ENCODE measurements around the gene FAP. TPM values are rescaled to one million over a fixed set of nuclear protein-coding genes. Genes with fewer than 3 reads are reported as not detected.

The FAP gene
- total and polyA plus RNA-seq, 9 of the 15 experiments (the other 6 are each of a cell fraction or from before 2014, with no cell fraction given), result not detected

DNA sequence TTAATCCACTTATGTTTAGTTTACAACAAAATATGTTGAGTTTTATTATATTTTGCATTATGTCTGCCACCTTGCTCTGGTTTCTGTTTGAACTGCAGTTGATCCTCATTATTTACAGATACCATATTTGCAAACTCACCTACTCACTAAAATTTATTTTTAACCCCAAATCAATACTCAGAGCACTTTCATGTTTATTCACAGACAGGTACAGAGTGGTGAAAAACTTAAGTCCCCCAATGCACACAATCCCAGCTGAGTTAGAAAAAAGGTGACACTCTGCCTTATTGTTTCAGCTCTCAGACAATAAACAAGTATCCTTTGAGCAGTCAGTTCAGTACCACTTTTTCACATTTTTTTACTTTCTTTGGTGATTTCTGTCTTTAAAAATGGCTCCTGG is 104.9 kb downstream of the FAP start:
- POLR2A ChIA-PET, result no interaction called here
- Histone ChIP-seq H3K4me3 (no peak overlapping the region), H2AFZ (ENCODE audit: low read depth, low read length) (no peak overlapping the region), H4K20me1 (replicated peaks; ENCODE audit: control insufficient read depth, insufficient read depth, low read length) (no peaks in the 10 kb centered on the region), H3K4me2 (ENCODE audit: insufficient read depth, low read length) (no peak overlapping the region), H3K9me1 (ENCODE audit: control insufficient read depth, insufficient read depth, low read length) (no peaks in the 10 kb centered on the region), H3K4me1 (replicated peaks in 1 of 2; ENCODE audit: control insufficient read depth in 2 of 2, insufficient read depth in 2 of 2, low read length in 2 of 2) (no peaks in the 10 kb centered on the region), H3K9me3 (replicated peaks; ENCODE audit: control insufficient read depth, insufficient read depth, low read depth, low read length) (no peaks in the 10 kb centered on the region), H3K27ac (ENCODE audit: extremely low read depth, low read depth, low read length) (no peak overlapping the region), H3K27me3 (ENCODE audit: control insufficient read depth in 2 of 2, insufficient read depth in 2 of 2, low read length in 2 of 2) (no peaks in the 10 kb centered on the region), H3K36me3 (ENCODE audit: control insufficient read depth, insufficient read depth, low read length) (no peaks in the 10 kb centered on the region), H3K9ac (ENCODE audit: insufficient read depth in 1 of 2, low read depth in 2 of 2, low read length in 2 of 2) (no peak overlapping the region), H3K79me2 (ENCODE audit: control insufficient read depth, insufficient read depth, low read length) (no peaks in the 10 kb centered on the region)
- in situ Hi-C loops (cut with MboI), result loop anchor here (25.0 kb wide), 1 partner anchor 876 kb away; no protein-coding TSS in a partner anchor
- intact Hi-C loops (cut with micrococcal nuclease), result no loop called here
- CTCF ChIA-PET (ENCODE audit: low intra/inter-chr PET ratio), result no interaction called here
- TF ChIP-seq, protein P1, sequence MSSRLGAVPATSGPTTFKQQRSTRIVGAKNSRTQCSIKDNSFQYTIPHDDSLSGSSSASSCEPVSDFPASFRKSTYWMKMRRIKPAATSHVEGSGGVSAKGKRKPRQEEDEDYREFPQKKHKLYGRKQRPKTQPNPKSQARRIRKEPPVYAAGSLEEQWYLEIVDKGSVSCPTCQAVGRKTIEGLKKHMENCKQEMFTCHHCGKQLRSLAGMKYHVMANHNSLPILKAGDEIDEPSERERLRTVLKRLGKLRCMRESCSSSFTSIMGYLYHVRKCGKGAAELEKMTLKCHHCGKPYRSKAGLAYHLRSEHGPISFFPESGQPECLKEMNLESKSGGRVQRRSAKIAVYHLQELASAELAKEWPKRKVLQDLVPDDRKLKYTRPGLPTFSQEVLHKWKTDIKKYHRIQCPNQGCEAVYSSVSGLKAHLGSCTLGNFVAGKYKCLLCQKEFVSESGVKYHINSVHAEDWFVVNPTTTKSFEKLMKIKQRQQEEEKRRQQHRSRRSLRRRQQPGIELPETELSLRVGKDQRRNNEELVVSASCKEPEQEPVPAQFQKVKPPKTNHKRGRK (tag; IDR thresholded peaks at IDR 0.05), result no peak
- TF ChIP-seq BHLHE40 (IDR thresholded peaks at IDR 0.05; ENCODE audit: low read length), result no peak
- TF ChIP-seq, protein P2, sequence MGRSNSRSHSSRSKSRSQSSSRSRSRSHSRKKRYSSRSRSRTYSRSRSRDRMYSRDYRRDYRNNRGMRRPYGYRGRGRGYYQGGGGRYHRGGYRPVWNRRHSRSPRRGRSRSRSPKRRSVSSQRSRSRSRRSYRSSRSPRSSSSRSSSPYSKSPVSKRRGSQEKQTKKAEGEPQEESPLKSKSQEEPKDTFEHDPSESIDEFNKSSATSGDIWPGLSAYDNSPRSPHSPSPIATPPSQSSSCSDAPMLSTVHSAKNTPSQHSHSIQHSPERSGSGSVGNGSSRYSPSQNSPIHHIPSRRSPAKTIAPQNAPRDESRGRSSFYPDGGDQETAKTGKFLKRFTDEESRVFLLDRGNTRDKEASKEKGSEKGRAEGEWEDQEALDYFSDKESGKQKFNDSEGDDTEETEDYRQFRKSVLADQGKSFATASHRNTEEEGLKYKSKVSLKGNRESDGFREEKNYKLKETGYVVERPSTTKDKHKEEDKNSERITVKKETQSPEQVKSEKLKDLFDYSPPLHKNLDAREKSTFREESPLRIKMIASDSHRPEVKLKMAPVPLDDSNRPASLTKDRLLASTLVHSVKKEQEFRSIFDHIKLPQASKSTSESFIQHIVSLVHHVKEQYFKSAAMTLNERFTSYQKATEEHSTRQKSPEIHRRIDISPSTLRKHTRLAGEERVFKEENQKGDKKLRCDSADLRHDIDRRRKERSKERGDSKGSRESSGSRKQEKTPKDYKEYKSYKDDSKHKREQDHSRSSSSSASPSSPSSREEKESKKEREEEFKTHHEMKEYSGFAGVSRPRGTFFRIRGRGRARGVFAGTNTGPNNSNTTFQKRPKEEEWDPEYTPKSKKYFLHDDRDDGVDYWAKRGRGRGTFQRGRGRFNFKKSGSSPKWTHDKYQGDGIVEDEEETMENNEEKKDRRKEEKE (IDR thresholded peaks at IDR 0.05; ENCODE audit: borderline replicate concordance in 1 of 2, control insufficient read depth in 1 of 2, low read depth in 2 of 2, low read length in 1 of 2), result no peak
- no peak for TF ChIP-seq BRCA1 (IDR thresholded peaks at IDR 0.05)
- no peak for TF ChIP-seq BRCA1 (CRISPR knock-in tag; IDR thresholded peaks at IDR 0.05)
- TF ChIP-seq, protein P3, sequence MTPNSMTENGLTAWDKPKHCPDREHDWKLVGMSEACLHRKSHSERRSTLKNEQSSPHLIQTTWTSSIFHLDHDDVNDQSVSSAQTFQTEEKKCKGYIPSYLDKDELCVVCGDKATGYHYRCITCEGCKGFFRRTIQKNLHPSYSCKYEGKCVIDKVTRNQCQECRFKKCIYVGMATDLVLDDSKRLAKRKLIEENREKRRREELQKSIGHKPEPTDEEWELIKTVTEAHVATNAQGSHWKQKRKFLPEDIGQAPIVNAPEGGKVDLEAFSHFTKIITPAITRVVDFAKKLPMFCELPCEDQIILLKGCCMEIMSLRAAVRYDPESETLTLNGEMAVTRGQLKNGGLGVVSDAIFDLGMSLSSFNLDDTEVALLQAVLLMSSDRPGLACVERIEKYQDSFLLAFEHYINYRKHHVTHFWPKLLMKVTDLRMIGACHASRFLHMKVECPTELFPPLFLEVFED (CRISPR knock-in tag; conservative IDR thresholded peaks at IDR 0.05), result no peak
- no TSS peak for BruUV-seq (replicated peaks)
- ATAC-seq (no peak), FAIRE-seq (no peak), DNase-seq (ENCODE audit: extremely low read depth in 1 of 4, low spot score in 3 of 4) (no peak)

All from K562 (cell line).